ENCODE results near the gene CHD8.
"Not testable (repeated sequence)": the region's sequence is repeated elsewhere in the genome, so short reads cannot be mapped to it uniquely, and the experiment has no call there.

CHD8 gene

GRCh38 chr14:21449899-21450216, 6.1 kb downstream of the CHD8 start:
- TF ChIP-seq, protein P1, sequence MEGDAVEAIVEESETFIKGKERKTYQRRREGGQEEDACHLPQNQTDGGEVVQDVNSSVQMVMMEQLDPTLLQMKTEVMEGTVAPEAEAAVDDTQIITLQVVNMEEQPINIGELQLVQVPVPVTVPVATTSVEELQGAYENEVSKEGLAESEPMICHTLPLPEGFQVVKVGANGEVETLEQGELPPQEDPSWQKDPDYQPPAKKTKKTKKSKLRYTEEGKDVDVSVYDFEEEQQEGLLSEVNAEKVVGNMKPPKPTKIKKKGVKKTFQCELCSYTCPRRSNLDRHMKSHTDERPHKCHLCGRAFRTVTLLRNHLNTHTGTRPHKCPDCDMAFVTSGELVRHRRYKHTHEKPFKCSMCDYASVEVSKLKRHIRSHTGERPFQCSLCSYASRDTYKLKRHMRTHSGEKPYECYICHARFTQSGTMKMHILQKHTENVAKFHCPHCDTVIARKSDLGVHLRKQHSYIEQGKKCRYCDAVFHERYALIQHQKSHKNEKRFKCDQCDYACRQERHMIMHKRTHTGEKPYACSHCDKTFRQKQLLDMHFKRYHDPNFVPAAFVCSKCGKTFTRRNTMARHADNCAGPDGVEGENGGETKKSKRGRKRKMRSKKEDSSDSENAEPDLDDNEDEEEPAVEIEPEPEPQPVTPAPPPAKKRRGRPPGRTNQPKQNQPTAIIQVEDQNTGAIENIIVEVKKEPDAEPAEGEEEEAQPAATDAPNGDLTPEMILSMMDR (IDR thresholded peaks at IDR 0.05; ENCODE audit: low read depth, low read length, missing control alignments): no peak
- in situ Hi-C loops (cut with HindIII; ENCODE audit: low pct_ligation_motif_present, low sequenced_read_pairs): no loop called here
- DNase-seq: no peak
- Histone ChIP-seq H3K36me3 (replicated peaks) (no peaks in the 10 kb centered on the region), H3K4me3 (ENCODE audit: low read depth, low read length) (no peak overlapping the region), H3K27ac (no peak overlapping the region), H3K27me3 (replicated peaks) (no peaks in the 10 kb centered on the region)

- in situ Hi-C loops (cut with HindIII; ENCODE audit: low pct_ligation_motif_present, low sequenced_read_pairs); H3K27ac ChIP-seq; H3K36me3 ChIP-seq (replicated peaks); H3K4me3 ChIP-seq (ENCODE audit: low read depth, low read length); H3K27me3 ChIP-seq (replicated peaks); DNase-seq: not testable (repeated sequence)
Observed at GRCh38 chr14:21442657-21443056, 13.3 kb downstream of the CHD8 start.

GRCh38 chr14:21440859-21441258, 15.1 kb downstream of the CHD8 start:
- H3K27me3 ChIP-seq (replicated peaks): no peaks in the 10 kb centered on the region
- in situ Hi-C loops (cut with HindIII; ENCODE audit: low pct_ligation_motif_present, low sequenced_read_pairs): no loop called here
- no peak for DNase-seq
- TF ChIP-seq, protein P1 (IDR thresholded peaks at IDR 0.05; ENCODE audit: low read depth, low read length, missing control alignments): no peak
- no peaks in the 10 kb centered on the region for H3K36me3 ChIP-seq (replicated peaks)
- no peak overlapping the region for H3K27ac ChIP-seq
- H3K4me3 ChIP-seq (ENCODE audit: low read depth, low read length): no peak overlapping the region

- TF ChIP-seq, protein P1 (IDR thresholded peaks at IDR 0.05; ENCODE audit: low read depth, low read length, missing control alignments): no peak
- Histone ChIP-seq H3K36me3 (replicated peaks) (no peaks in the 10 kb centered on the region), H3K27ac (peak overlapping the region; percentile 69), H3K4me3 (ENCODE audit: low read depth, low read length) (peak overlapping the region; percentile 97), H3K27me3 (replicated peaks) (no peaks in the 10 kb centered on the region)
- peak; percentile 98 for DNase-seq
- in situ Hi-C loops (cut with HindIII; ENCODE audit: low pct_ligation_motif_present, low sequenced_read_pairs): no loop called here
Observed at GRCh38 chr14:21437063-21437901, 18.6 kb downstream of the CHD8 start.

DNA sequence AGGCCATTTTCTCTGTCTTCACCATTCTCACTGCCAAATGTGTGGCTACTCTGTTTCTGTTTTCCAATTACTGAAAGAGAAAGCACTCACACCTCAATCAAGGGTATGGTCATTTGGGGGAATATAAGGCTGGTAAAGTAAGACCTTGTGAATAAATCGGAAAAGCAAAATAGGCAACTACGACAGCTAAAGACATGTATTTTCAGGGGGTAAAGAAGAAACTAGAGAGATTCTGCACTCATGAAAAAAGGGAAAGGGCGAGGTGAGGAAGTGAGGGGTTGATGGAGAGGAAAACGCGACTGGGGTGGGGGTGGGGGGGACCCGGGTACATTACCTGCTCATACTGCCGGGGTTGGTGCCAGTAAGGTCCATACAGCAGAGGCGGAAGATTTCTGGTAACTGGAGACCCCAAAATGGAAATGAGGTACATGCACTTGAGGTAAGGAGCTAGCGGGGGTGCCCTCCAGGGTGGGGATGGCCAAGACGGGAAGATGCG, 19.3 kb downstream of the CHD8 start:
- in situ Hi-C loops (cut with HindIII; ENCODE audit: low pct_ligation_motif_present, low sequenced_read_pairs): no loop called here
- Histone ChIP-seq H3K4me3 (ENCODE audit: low read depth, low read length) (peak overlapping the region; percentile 97), H3K36me3 (replicated peaks) (no peaks in the 10 kb centered on the region), H3K27me3 (replicated peaks) (no peaks in the 10 kb centered on the region), H3K27ac (no peak overlapping the region)
- DNase-seq: no peak
- TF ChIP-seq, protein P1 (IDR thresholded peaks at IDR 0.05; ENCODE audit: low read depth, low read length, missing control alignments): no peak

DNA sequence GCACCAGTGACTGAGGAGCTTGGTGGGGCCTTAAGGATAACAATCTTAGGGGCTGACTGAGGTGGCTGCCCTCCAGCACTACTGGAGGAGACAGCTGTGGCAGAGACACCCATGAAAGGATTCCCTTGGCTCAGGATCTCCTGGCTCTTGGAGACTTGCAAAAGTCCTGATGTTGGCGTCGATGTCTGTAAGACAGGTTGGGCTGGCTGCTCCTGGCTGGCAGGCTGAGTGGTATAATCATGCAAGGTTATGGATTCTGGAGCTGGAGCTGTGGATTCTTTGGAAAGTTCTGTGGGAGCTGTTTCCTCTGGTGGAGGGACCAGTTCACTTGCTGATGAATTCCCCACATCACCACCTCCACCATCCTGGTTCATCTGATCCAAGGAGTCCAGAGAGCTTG, 24.8 kb downstream of the CHD8 start:
- Histone ChIP-seq H3K27ac (no peak overlapping the region), H3K27me3 (replicated peaks) (no peaks in the 10 kb centered on the region), H3K4me3 (ENCODE audit: low read depth, low read length) (no peak overlapping the region), H3K36me3 (replicated peaks) (peaks cover 38% of the 10 kb centered on the region)
- TF ChIP-seq, protein P1 (IDR thresholded peaks at IDR 0.05; ENCODE audit: low read depth, low read length, missing control alignments): no peak
- in situ Hi-C loops (cut with HindIII; ENCODE audit: low pct_ligation_motif_present, low sequenced_read_pairs): no loop called here
- no peak for DNase-seq
